SK-N-MC (cell line): Measurements from ENCODE around the gene NUBPL.

ENCODE experiments used
- EZH2 ChIP-seq: fragments of 200-600 bp; sonication (generic); IDR thresholded peaks from one replicate; pipeline ENCODE4 v1.6.1; 2017; ENCODE audit warnings: antibody characterized with exemption
- FOXP2 ChIP-seq: optimal IDR thresholded peaks from 2 replicates; pipeline ENCODE3; 2011; ENCODE audit warnings: mild to moderate bottlenecking, moderate library complexity; ENCODE audit not compliant: insufficient read depth; ENCODE audit errors: extremely low read length, control extremely low read depth
- POLR2AphosphoS5 ChIP-seq: IDR thresholded peaks from 2 replicates; pipeline ENCODE4 v1.6.1; 2012; ENCODE audit warnings: mild to moderate bottlenecking, low read depth, low read length, borderline replicate concordance

DNA sequence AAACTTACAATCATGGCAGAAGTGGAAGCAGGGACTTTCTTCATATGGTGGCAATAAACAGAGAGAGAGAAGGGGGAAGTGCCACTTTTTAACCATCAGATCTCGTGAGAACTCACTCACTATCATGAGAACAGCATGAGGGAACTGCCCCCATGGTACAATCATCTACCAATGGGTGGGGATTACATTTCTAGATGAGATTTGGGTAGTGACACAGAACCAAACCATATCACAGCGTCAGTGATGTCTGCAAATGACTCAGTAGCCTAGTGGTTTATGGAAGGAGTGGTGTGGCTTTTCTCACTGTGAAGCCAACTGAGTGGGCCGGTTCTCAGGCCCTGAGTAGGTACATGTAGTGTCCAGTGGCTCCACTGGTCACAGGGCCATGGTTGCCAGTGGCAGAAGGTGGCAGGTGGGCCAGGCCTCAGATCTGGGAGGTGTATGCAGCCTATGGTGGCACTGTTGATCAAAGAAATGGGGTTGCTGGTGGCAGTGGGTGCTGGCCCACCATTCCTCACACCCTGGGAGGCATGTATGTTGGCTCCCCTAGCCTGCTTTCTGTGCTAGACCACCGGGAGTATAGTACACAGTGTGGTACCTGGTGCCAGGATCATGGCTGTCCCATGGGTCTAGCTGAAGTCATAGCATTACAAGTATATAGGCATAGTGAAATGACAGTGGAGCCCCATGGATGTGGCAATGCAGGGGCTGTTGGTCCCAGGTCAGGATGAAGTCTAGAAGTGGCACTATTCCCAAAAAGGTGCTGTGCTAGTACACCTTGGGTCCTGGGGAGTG, 191.9 kb downstream of the NUBPL start:
- TF ChIP-seq POLR2AphosphoS5 = no peak
- no peak for TF ChIP-seq EZH2
- no peak for TF ChIP-seq FOXP2
